H7 (cell line): ENCODE results near the gene APBA3. TPM values are rescaled to one million over a fixed set of nuclear protein-coding genes. Genes with fewer than 3 reads are reported as not detected.

ENCODE experiments used
- DNase-seq: peaks from one replicate; pipeline ENCODE4 v3.0.0; 2012
- H3K27me3 ChIP-seq: 2 replicates; pipeline ENCODE4 v1.6.0; 2011; ENCODE audit warnings: mild to moderate bottlenecking, low read length; ENCODE audit not compliant: control insufficient read depth, insufficient read depth
- H3K36me3 ChIP-seq: replicated peaks from 2 replicates; pipeline ENCODE4 v1.5.1; 2011; ENCODE audit warnings: low read length; ENCODE audit not compliant: control insufficient read depth, insufficient read depth
- H3K4me3 ChIP-seq: 2 replicates; pipeline ENCODE4 v1.5.1; 2011; ENCODE audit warnings: low read depth, mild to moderate bottlenecking, control low read depth, low read length, moderate library complexity; ENCODE audit not compliant: insufficient read depth
- total RNA-seq: library from RNA; depleted of rRNA; stranded (reverse); fragments of >200 nt; shearing (Covaris generic); gene quantifications from 2 replicates; pipeline ENCODE4 v1.2.3, GENCODE V29; 2014; rRNA removed

The APBA3 gene, protein sequence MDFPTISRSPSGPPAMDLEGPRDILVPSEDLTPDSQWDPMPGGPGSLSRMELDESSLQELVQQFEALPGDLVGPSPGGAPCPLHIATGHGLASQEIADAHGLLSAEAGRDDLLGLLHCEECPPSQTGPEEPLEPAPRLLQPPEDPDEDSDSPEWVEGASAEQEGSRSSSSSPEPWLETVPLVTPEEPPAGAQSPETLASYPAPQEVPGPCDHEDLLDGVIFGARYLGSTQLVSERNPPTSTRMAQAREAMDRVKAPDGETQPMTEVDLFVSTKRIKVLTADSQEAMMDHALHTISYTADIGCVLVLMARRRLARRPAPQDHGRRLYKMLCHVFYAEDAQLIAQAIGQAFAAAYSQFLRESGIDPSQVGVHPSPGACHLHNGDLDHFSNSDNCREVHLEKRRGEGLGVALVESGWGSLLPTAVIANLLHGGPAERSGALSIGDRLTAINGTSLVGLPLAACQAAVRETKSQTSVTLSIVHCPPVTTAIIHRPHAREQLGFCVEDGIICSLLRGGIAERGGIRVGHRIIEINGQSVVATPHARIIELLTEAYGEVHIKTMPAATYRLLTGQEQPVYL
- total RNA-seq, result 36.8 and 37.3 TPM in 2 replicates

DNA sequence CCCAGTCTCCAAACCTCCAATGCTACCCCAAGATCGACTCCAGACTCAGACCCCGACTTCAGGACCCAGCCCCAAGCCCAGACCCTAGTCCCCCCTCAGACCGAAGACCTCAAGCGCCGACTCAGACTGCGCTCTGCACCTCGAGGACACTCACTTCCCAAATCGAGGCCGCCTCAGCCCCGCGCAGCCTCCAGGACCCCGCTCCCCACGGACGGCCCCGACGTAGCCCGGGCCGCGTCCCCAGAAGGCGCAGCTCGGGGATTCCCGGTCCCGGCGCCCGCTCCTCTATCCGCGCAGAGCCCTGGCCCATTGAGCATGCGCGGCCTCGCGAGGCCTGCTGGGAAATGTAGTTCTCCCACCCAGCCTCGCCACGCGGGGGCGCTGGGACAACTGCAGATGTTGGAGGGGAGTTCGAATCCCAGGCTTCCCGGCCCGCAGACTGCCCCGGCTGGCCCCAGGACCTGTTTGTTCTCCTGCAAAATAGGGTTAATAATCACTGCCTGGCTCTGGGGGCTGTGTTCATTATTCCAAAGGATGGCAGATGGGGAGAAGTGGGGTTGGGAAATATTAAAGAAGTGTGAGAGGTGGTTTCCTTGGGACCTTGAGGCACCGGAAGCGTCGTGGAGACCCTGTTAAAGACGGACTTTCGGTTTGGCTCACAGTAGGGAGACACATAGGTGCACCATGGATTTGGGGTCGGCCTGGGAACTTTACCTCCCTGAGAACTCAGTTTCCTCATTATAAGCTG is at the start of gene APBA3:
Gene APBA3, minus strand, starts transcription at position 311 of the 748 bp plus-strand sequence. CDS start 1,428 bp downstream, outside the sequence.
- Histone ChIP-seq H3K4me3 (peak within 1 kb of the TSS; percentile 86), H3K36me3 (no peaks in the 10 kb centered on the region; the same call in 1 of the 2 replicates), H3K27me3 (no peaks in the 10 kb centered on the region)
- peak; percentile 99 for DNase-seq

DNA sequence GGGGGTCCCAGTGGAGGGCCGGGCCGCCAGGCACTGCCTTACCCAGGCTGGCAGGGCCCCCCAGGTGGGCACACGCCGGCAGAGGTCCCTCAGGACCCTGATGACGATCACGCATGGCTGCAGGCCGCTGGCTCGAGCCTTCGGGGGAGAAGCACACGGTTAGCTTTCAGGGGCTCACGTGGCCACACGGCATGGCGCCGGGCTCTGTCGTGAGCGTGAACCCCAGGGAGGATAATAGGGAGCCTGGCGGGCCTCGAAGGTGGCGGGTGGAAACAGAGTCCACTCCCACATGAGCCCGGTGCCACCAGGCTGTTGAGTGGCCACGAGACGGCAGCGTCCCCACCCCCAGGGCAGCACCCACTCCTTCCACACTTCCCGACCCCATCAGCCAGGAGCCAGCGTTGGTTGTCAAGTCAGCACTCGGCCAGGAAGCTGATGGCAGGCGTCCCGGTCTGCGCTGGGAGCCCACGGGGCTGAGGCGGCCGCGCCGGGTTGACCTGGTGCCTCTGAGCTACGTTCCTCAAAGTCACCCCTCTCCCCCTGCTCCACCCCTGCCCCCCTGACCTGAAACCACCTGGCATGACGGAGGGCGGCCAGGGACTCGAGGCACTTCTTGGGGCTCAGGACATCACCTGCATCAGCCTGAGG is 49.3 kb upstream of the APBA3 start:
- no peaks in the 10 kb centered on the region for H3K27me3 ChIP-seq
- no peak overlapping the region for H3K4me3 ChIP-seq
- DNase-seq, result peak; percentile 60
- no peaks in the 10 kb centered on the region for H3K36me3 ChIP-seq

DNA sequence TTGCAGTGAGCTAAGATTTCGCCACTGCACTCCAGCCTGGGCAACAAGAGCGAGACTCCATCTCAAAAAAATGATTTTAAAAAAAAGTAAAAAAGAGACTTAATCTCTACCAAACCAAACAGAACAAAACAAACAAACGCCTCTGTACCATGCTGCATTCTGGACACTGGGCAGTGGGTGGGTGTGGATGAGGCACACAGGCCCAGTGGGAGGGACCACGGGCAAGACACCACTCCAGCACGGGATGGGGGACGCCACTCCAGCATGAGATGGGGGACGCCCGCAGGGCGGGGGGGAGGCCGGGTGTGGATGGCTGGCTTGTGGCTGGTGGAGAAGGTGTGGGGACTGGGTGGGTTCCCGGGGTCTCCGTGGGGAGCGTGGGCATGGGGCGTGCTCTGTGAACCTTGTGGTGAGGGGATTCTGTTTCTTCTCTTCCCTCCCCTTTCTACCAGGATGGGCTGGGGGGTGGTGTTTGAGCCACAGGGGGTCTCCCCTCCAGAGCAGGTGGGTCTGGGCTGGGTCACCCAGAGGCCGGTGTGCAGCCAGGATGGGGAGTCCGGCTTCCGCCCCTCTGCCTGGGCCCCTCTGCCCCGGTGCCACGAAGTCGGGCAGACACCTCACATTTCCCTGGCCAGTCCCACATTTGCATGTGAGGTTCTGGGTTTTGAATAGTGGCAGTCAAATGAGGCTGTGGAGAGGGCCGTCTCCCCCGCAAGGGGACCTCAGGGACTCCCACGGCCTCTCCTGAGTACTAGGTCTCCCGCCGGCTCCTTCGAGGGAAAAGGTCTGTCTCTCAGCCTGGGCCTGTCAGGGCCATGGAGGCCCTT is 48.6 kb upstream of the APBA3 start:
- Histone ChIP-seq H3K4me3 (no peak overlapping the region), H3K27me3 (no peaks in the 10 kb centered on the region), H3K36me3 (no peaks in the 10 kb centered on the region)
- no peak for DNase-seq

DNA sequence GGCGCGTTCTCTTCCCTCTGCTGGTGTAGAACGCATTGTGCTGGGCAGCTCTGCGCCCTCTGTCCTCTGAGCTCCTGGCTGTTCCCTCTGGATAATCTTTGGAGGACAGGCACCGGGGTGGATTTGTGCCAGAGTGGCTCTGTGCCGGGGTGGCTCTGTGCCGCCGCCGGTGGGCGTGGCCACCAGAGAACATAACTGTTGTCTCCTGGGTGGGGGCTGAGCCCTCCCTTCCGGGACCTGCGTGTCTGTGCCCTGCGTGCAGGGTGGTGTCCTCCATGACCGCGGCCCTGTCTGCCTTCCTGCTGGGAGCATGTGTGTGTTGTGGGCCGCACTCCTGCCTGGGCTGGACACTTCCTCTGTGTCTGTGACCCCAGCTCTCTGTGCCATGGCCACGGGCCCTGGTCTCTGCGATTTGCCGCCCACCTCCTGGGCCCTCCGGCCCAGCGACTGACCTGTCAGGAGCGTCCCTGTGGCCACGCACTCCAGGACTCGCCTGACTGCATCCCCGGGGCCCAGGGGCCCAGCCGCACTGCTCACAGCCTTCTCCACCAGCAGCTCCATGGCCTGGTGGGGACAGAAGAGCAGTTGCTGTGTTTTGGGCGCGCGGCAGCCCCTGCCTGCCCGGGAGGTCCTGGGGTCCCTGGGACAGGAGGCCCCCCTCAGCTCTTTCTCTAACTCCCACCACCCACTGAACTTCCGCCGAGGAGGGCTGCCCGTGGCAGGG is 47.1 kb upstream of the APBA3 start:
- DNase-seq, result no peak

DNA sequence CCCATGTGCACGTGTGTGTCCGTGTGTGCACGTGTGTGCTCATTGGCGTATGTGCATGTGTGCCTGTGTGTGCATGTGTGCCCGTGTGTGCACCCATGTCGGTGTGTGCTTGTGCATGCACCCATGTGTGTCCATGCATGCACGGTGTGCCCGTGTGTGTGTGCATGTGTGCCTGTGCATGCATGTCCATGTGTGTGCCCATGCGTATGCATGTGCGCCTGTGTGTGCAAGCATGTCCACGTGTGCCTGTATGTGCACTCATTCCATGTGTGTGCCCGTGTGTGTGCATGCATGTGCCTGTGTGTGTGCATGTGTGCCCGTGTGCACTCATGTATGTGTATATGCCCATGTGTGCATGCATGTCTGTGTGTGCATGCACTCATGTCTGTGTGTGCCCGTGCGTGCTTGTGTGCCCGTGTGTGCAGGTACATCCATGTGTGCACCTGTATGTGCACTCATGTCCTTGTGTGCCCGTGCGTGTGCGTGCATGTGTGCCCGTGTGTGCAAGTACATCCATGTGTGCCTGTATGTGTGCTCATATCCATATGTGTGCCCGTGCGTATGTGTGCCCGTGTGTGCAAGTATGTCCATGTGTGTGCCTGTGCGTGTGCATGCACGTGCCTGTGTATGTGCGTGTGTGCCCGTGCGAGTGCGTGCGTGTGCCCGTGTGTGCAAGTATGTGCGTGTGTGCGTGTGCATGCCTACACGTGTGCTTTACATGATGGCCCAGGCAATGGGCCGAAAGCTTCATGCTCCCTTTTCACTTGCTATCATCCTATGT is 46.3 kb upstream of the APBA3 start:
- H3K36me3 ChIP-seq, result no peaks in the 10 kb centered on the region
- H3K4me3 ChIP-seq, result no peak overlapping the region
- DNase-seq, result no peak
- no peaks in the 10 kb centered on the region for H3K27me3 ChIP-seq

More for the DNA sequence above, 47.1 kb upstream of the APBA3 start:
- Histone ChIP-seq H3K4me3 (no peak overlapping the region), H3K36me3 (no peaks in the 10 kb centered on the region), H3K27me3 (no peaks in the 10 kb centered on the region)

DNA sequence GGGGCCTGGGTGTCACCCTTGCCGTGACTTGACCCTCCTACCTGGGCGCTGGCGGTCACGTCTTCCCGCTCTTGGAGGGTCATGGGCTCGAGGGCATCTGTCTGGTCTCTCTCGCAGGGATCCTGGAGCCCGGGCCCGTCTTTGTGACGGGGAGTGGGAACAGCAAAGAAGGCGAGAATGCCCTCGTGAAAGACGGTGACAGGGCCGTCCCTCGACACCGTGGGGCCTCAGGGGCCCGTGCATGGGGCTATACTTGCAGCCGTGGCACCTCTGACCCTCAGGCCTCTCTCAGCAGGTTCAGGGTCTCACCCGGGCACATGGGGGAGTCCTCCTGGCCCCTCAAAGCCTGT is 45.6 kb upstream of the APBA3 start:
- no peak for DNase-seq
- peaks cover 2% of the 10 kb centered on the region; the same call in 1 of the 2 replicates for H3K27me3 ChIP-seq
- H3K36me3 ChIP-seq, result no peaks in the 10 kb centered on the region
- H3K4me3 ChIP-seq, result no peak overlapping the region

DNA sequence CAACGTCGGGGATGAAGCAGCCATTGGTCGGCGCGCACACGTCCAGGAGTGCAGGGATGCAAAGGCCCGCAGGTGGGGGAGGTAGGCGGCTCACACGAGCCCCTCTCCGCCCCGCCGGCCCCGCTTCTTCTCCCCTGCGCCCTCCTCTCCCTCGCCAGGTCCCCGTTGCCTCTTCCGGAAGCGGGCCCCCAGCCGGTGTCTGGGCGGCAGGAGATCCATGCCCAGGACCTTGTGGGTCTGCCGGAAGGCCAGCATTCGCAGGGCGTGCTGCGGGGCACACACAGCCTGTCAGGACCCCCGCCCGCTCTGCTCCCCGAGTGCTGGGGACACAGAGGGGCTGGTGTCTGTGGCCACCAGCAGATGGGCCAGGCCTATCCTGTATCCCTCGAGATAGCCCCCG is 44.4 kb upstream of the APBA3 start:
- Histone ChIP-seq H3K27me3 (peaks cover 11% of the 10 kb centered on the region; the same call in 1 of the 2 replicates), H3K36me3 (no peaks in the 10 kb centered on the region), H3K4me3 (no peak overlapping the region)
- DNase-seq, result peak; percentile 52

DNA sequence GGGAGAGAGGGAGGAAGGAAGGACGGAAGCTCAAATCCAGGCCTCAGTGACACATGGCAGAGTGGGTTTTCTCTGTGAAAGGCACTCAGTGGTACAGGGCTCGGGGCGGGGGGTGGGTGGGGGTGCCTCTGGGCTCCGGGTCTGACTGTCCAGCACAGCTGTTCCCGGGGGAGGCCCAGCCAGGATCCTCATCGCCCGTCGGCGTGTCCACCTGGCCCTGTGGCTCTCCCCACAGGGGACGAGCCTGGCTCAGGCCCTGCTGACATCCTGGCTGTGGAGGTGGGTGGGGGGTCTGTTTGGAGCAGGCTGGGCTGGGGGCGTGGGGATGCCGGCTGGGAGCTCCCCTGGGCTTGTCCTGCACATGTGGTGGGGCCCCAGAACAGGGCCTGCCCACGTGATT is 42.9 kb upstream of the APBA3 start:
- Histone ChIP-seq H3K4me3 (no peak overlapping the region), H3K36me3 (no peaks in the 10 kb centered on the region), H3K27me3 (peaks cover 13% of the 10 kb centered on the region)
- peak; percentile 46 for DNase-seq

DNA sequence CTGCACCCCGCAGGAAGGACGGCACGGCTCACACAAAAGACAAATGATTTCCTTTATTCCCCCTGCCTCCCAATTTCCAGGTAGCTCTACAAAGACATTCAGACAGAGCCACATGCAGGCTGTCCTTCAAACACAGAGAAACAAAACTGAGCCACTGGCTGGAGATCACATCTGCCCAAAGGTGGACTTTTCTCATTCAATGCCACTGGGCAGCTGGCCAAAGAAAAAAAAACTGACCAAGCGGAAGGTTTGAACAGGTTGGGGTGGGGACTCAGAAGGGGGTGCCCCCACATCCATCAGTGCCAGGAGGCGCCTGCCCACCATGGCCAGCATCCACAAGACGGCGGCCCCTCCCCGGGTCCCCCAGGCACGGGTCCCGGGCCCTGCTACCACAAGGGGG is 42.5 kb upstream of the APBA3 start:
- Histone ChIP-seq H3K36me3 (no peaks in the 10 kb centered on the region), H3K4me3 (no peak overlapping the region), H3K27me3 (peaks cover 13% of the 10 kb centered on the region)
- DNase-seq, result no peak

DNA sequence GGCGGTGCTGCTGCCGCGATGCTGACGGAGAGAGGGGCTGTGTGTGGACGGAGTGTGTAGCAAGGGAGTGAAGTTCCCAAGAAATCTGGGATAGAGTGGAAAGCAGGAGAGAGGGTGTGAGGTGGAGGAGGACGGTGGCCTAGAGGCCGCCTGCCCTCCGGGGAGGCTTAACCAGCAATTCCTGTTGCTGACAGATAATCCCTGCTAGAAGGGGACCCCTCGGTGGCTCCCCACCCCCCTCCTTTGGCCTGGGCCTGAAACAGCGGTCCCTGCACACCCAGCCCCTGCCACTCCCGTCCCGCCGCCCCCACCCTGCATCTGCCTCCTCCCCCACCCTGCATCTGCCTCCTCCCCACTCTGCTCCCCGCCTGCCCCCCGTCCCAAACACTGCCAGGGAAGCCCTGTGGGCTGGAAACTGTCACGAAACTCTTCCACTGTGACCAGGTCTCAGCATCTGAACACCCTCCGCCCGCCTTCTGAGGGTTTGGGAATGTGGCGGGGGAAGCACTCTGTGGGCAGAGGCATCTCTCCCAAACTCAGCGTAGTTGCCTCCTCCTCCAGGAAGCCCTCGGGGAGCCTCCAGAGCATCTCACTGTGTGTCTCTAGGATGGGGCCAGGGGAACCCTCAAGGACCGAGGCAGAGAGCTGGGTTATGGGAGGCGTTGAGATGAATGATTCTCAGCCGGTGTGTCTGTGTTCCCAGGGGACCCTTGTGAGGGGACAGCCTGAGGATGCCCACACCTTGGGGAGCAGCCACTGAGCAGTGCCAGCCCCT is 41.8 kb upstream of the APBA3 start:
- Histone ChIP-seq H3K36me3 (no peaks in the 10 kb centered on the region), H3K4me3 (no peak overlapping the region), H3K27me3 (peaks cover 13% of the 10 kb centered on the region)
- peak; percentile 55 for DNase-seq

DNA sequence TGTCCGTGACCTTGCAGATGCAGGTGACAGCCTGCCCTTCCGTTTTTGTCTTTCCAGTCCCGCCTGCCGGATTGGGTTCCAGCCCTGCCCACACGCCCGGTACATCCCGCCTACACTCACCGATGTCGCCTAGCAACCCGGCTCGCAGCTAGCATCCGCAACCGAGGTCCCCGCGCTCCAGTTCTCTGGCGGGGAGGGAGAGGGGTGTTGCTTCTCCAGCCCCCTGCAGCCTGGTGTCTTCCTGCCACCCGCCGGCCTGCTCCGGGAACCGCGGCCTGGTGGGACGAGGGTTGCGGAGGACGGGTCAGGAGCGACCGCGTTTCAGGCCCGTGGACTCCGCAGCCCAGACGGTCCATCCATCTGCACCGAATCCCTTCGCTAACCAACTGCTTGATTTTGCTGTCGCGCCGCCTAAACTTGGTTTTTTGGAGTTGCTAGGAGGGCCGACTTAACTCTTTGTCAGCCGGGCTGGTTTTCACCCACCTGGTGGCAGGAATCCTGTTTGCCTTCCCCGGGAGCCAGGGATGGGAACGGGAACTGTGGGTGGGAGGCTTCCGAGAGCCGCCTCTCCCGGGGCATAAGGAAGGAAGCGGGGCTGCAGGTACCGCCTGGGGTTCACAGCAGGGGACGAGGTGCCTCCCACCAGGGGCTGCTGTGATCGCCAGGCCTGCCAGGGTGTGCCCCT is 40.1 kb upstream of the APBA3 start:
- Histone ChIP-seq H3K4me3 (peak overlapping the region; percentile 32; the same call in 1 of the 2 replicates), H3K27me3 (peaks cover 13% of the 10 kb centered on the region), H3K36me3 (no peaks in the 10 kb centered on the region)
- DNase-seq, result peak; percentile 93

DNA sequence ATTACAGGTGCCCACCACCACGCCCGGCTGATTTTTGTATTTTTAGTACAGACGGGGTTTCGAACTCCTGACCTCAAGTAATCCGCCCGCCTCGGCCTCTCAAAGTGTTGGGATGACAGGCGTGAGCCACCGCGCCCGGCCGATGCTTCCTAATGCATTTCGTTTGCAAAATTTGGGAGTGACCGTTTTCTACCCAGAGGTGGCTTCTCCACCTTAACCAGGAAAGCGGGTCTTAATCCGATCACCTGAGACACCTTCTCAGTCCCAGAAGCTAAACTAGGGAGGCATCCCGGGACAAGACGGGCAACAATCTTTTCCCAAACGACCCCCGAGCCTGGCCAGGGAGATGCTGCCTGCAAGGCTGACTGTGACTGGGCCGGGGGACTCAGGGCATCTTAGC is 39.5 kb upstream of the APBA3 start:
- H3K27me3 ChIP-seq, result peaks cover 13% of the 10 kb centered on the region
- no peak for DNase-seq
- no peaks in the 10 kb centered on the region for H3K36me3 ChIP-seq
- H3K4me3 ChIP-seq, result peak overlapping the region; percentile 32; the same call in 1 of the 2 replicates
